Neural cell (in vitro differentiated cells): ENCODE results near the gene SORL1-AS1.
"Not testable (repeated sequence)": the region's sequence is repeated elsewhere in the genome, so short reads cannot be mapped to it uniquely, and the experiment has no call there.

ENCODE experiments used
- H2AFZ ChIP-seq: fragments of 200-600, 300-800 bp; sonication (generic), shearing (Covaris generic); 2 replicates; pipeline ENCODE4 v1.6.0; 2014; ENCODE audit warnings: low read depth, mild to moderate bottlenecking, antibody characterized with exemption, low read length, moderate library complexity
- H3F3A ChIP-seq: fragments of 200-600 bp; shearing (Covaris generic); 2 replicates; pipeline ENCODE4 v1.6.1; 2016; ENCODE audit warnings: mild to moderate bottlenecking, moderate library complexity, mixed read lengths, antibody characterized with exemption, low read length; ENCODE audit not compliant: insufficient read depth, poor library complexity, severe bottlenecking
- H3K27ac ChIP-seq: fragments of 200-600, 300-800 bp; sonication (generic), shearing (Covaris generic); 2 replicates; pipeline ENCODE4 v1.5.1; 2014; ENCODE audit warnings: mild to moderate bottlenecking, low read length, moderate library complexity
- H3K27me3 ChIP-seq: fragments of 300-800, 200-600 bp; sonication (generic), shearing (Covaris generic); 2 replicates; pipeline ENCODE4 v1.6.0; 2014; ENCODE audit warnings: mild to moderate bottlenecking, low read depth, low read length, moderate library complexity; ENCODE audit not compliant: insufficient read depth
- H3K36me3 ChIP-seq: fragments of 300-800, 200-600 bp; sonication (generic), shearing (Covaris generic); 2 replicates; pipeline ENCODE4 v1.5.1; 2014; ENCODE audit warnings: mild to moderate bottlenecking, antibody characterized with exemption, low read length, moderate library complexity; ENCODE audit not compliant: insufficient read depth
- H3K4me2 ChIP-seq: fragments of 300-800, 200-600 bp; sonication (generic), shearing (Covaris generic); 2 replicates; pipeline ENCODE4 v1.6.0; 2014; ENCODE audit warnings: mild to moderate bottlenecking, low read length
- H3K4me3 ChIP-seq: fragments of 300-800, 200-600 bp; sonication (generic), shearing (Covaris generic); 2 replicates; pipeline ENCODE4 v1.5.1; 2014; ENCODE audit warnings: mild to moderate bottlenecking, low read length, moderate library complexity
- H3K79me2 ChIP-seq: fragments of 200-600 bp; shearing (Covaris generic); replicated peaks from 2 replicates; pipeline ENCODE4 v1.6.0; 2014; ENCODE audit warnings: mild to moderate bottlenecking, low read length, moderate library complexity; ENCODE audit not compliant: insufficient read depth
- H3K9ac ChIP-seq: fragments of 300-800, 200-600 bp; sonication (generic), shearing (Covaris generic); 2 replicates; pipeline ENCODE4 v1.6.1; 2016; ENCODE audit warnings: mild to moderate bottlenecking, low read length, mixed read lengths
- H3K9me2 ChIP-seq: fragments of 200-600 bp; shearing (Covaris generic); 2 replicates; pipeline ENCODE4 v1.6.1; 2016; ENCODE audit warnings: mild to moderate bottlenecking, low read length, mixed read lengths; ENCODE audit not compliant: insufficient read depth
- H3K9me3 ChIP-seq: fragments of 200-600, 300-800 bp; sonication (generic), shearing (Covaris generic); 2 replicates; pipeline ENCODE4 v1.6.1; 2016; ENCODE audit warnings: mild to moderate bottlenecking, mixed run types, low read length, moderate library complexity, mixed read lengths
- H4K20me1 ChIP-seq: fragments of 200-600 bp; shearing (Covaris generic); 2 replicates; pipeline ENCODE4 v1.6.1; 2016; ENCODE audit warnings: mild to moderate bottlenecking, mixed run types; ENCODE audit not compliant: insufficient read depth
- CTCF ChIP-seq: fragments of 450-650 bp; IDR thresholded peaks from 2 replicates; pipeline ENCODE4 v1.5.1; 2014; ENCODE audit warnings: antibody characterized with exemption, mild to moderate bottlenecking, moderate library complexity; ENCODE audit not compliant: poor library complexity, severe bottlenecking
- EP300 ChIP-seq: fragments of 450-650 bp; conservative IDR thresholded peaks from 2 replicates; pipeline ENCODE4 v1.6.1; 2014; ENCODE audit warnings: antibody characterized with exemption, mild to moderate bottlenecking, moderate library complexity; ENCODE audit not compliant: poor library complexity, severe bottlenecking
- EZH2 ChIP-seq: fragments of 200-600, 300-800 bp; shearing (Covaris generic), sonication (generic); IDR thresholded peaks from 2 replicates; pipeline ENCODE4 v1.6.1; 2014; ENCODE audit warnings: antibody characterized with exemption, low read length, borderline replicate concordance, mild to moderate bottlenecking; ENCODE audit not compliant: insufficient read depth, poor library complexity, severe bottlenecking
- MXI1 ChIP-seq: fragments of 450-650 bp; conservative IDR thresholded peaks from 2 replicates; pipeline ENCODE4 v1.6.1; 2014; ENCODE audit warnings: antibody characterized with exemption, mild to moderate bottlenecking; ENCODE audit not compliant: poor library complexity, severe bottlenecking
- POLR2AphosphoS5 ChIP-seq: IDR thresholded peaks from 2 replicates; pipeline ENCODE4 v1.6.1; 2012
- RAD21 ChIP-seq: fragments of 450-650 bp; conservative IDR thresholded peaks from 2 replicates; pipeline ENCODE4 v1.6.1; 2014; ENCODE audit warnings: antibody characterized with exemption, mild to moderate bottlenecking, moderate library complexity
- REST ChIP-seq: IDR thresholded peaks from 2 replicates; pipeline ENCODE4 v1.6.1; 2012; ENCODE audit warnings: borderline replicate concordance
- SMC3 ChIP-seq: fragments of 450-650 bp; conservative IDR thresholded peaks from 2 replicates; pipeline ENCODE4 v1.6.1; 2014; ENCODE audit warnings: antibody characterized with exemption, mild to moderate bottlenecking, moderate library complexity; ENCODE audit not compliant: poor library complexity
- TAF1 ChIP-seq: IDR thresholded peaks from 2 replicates; pipeline ENCODE4 v1.6.1; 2012; ENCODE audit warnings: low read depth

The SORL1-AS1 gene

GRCh38 chr11:121483805-121484480 lies 31.2 kb upstream of the SORL1-AS1 start:
- Histone ChIP-seq H3K27ac (no peak overlapping the region), H3K4me2 (no peak overlapping the region), H3K9me2 (no peaks in the 10 kb centered on the region), H2AFZ (no peak overlapping the region), H3K36me3 (no peaks in the 10 kb centered on the region), H3F3A (no peaks in the 10 kb centered on the region), H3K79me2 (no peaks in the 10 kb centered on the region), H3K4me3 (no peak overlapping the region), H4K20me1 (no peaks in the 10 kb centered on the region), H3K9ac (no peak overlapping the region), H3K9me3 (no peaks in the 10 kb centered on the region), H3K27me3 (no peaks in the 10 kb centered on the region)
- TF ChIP-seq SMC3: no peak
- TF ChIP-seq REST: no peak
- no peak for TF ChIP-seq CTCF
- no peak for TF ChIP-seq MXI1
- no peak for TF ChIP-seq EZH2
- no peak for TF ChIP-seq POLR2AphosphoS5
- no peak for TF ChIP-seq TAF1
- no peak for TF ChIP-seq RAD21
- TF ChIP-seq EP300: no peak

- H3K9me2 ChIP-seq: no peaks in the 10 kb centered on the region
- no peak overlapping the region for H2AFZ ChIP-seq
- H3K9ac ChIP-seq: no peak overlapping the region
Measured at GRCh38 chr11:121482231-121483129, 29.7 kb upstream of the SORL1-AS1 start.

GRCh38 chr11:121481484-121482230 lies 28.9 kb upstream of the SORL1-AS1 start:
- H3K9ac ChIP-seq, H3K79me2 ChIP-seq, H3K27ac ChIP-seq, H3K9me2 ChIP-seq, H3K9me3 ChIP-seq, H3K27me3 ChIP-seq, H3K4me2 ChIP-seq, H3K4me3 ChIP-seq, H3F3A ChIP-seq, H4K20me1 ChIP-seq, H3K36me3 ChIP-seq, H2AFZ ChIP-seq: not testable (repeated sequence)

More at GRCh38 chr11:121482231-121483129, 29.7 kb upstream of the SORL1-AS1 start:
- Histone ChIP-seq H3F3A (no peaks in the 10 kb centered on the region), H3K4me2 (no peak overlapping the region), H3K27ac (no peak overlapping the region), H3K27me3 (no peaks in the 10 kb centered on the region), H3K4me3 (no peak overlapping the region), H3K79me2 (no peaks in the 10 kb centered on the region), H3K9me3 (no peaks in the 10 kb centered on the region), H4K20me1 (no peaks in the 10 kb centered on the region), H3K36me3 (no peaks in the 10 kb centered on the region)
- no peak for TF ChIP-seq SMC3
- TF ChIP-seq EZH2: no peak
- no peak for TF ChIP-seq CTCF
- TF ChIP-seq RAD21: no peak
